ENCODE data around the gene LHPP. TPM values are rescaled to one million over a fixed set of nuclear protein-coding genes. Genes with fewer than 3 reads are reported as not detected.

LHPP gene
- total RNA-seq, 4 donors from 2014 or later: 34.2 to 76.7 (median 38.2) TPM

DNA sequence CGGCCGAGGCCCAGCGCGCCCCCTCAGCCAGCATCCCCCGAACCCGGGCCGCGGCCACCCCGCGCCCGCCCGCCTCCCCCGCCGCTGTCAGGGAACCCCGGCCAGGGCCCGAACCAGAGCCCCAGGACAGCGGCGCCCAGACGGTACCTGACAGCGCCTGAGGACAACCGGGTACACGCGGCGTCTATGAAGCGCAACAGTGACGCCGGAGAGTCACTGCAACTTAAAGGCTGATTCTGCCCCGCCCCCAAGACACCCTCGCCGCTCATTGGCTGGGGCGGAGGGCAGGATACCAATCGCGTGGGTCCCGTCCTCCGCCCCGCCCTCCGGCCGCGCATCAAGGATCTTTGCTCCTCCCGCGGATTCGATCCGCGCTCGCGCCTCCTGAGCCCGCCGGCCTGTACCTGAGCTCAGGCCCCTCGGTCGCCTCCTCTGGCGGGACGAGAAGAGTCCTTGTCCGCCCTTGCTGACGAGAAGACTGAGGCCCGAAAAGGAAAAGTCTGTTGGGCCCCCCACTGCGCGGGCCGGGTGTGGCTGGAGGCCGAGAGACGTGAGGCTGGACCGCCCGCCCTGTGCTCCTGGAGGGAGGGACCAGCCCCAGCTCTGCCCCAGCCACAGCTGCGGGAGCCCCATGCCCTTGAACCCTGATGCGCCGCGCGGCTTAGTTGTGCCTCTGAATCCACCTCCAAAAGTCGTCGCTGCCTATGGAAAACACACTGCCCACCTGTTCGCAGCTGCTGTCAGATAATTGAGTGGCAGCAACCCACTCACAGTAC lies 42.7 kb upstream of the LHPP start, which contains the start of gene OAT:
OAT (minus strand) TSS at position 198 of the 776 bp plus-strand sequence. CDS start 6,752 bp downstream, outside the sequence.
- Histone ChIP-seq H3K4me1 (peaks cover 0 to 43% (median 3%) of the 10 kb centered on the region in 4 donors), H3K27ac (peak within 1 kb of the TSS; percentile 85 to 99 (median 92)), H3K36me3 (no peaks in the 10 kb centered on the region), H3K9me3 (no peaks in the 10 kb centered on the region), H3K27me3 (no peaks in the 10 kb centered on the region), H3K4me3 (peak within 1 kb of the TSS; percentile 78 to 98 (median 82))
- peak; percentile 99 for DNase-seq
- peak; percentile 99 for TF ChIP-seq POLR2A (IDR thresholded peaks at IDR 0.05)
- TF ChIP-seq, protein P1, sequence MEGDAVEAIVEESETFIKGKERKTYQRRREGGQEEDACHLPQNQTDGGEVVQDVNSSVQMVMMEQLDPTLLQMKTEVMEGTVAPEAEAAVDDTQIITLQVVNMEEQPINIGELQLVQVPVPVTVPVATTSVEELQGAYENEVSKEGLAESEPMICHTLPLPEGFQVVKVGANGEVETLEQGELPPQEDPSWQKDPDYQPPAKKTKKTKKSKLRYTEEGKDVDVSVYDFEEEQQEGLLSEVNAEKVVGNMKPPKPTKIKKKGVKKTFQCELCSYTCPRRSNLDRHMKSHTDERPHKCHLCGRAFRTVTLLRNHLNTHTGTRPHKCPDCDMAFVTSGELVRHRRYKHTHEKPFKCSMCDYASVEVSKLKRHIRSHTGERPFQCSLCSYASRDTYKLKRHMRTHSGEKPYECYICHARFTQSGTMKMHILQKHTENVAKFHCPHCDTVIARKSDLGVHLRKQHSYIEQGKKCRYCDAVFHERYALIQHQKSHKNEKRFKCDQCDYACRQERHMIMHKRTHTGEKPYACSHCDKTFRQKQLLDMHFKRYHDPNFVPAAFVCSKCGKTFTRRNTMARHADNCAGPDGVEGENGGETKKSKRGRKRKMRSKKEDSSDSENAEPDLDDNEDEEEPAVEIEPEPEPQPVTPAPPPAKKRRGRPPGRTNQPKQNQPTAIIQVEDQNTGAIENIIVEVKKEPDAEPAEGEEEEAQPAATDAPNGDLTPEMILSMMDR (IDR thresholded peaks at IDR 0.05): peak in 3 of 6 experiments; percentile 25 to 43 (median 38)

DNA sequence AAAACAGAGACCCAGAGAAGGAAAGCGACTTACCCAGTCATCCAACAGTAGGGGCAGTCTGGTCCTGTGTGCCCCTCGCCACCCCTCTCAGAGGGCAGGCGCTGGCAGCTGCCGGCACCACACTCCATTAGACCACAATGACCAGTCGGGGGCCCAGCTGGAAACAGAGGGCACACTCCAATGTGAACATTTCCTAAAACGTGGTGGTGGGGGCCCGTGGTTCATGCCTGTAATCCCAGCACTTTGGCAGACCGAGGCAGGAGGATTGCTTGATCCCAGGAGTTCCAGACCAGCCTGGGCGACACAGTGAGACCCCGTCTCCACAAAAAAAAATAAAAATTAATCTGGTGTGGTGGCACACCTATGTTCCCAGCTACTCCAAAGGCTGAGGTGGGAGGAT lies 42.0 kb upstream of the LHPP start:
- Histone ChIP-seq H3K36me3 (no peaks in the 10 kb centered on the region), H3K4me1 (peaks cover 0 to 43% (median 3%) of the 10 kb centered on the region in 4 donors), H3K27ac (peak overlapping the region in 3 of 4 donors; percentile 89 to 99 (median 95)), H3K27me3 (no peaks in the 10 kb centered on the region), H3K4me3 (peak overlapping the region in 2 of 4 donors; percentile 83 to 98), H3K9me3 (no peaks in the 10 kb centered on the region)
- peak in 1 of 3 donors; percentile 15 for DNase-seq
- TF ChIP-seq POLR2A (IDR thresholded peaks at IDR 0.05): no peak
- TF ChIP-seq, protein P1 (IDR thresholded peaks at IDR 0.05): no peak

DNA sequence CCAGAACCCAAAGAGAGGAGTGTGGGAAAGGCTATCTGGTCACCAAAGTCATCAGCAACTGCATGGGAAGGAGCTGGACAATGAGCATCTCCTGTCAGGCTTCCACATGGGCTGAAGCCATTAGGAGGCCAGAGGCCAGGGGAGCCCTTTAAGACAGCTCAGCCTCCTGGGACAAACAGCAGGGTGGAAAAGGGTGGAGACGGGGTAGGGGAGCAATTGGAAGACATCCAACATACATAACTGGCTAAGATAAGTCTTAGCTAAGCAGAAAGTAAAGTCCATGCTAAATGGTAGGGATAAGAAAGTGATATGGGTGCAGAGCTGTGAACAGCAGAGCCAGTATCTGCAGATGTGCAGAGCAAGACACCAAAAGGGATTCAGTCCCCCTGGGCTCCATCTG lies 41.4 kb upstream of the LHPP start:
- H3K36me3 ChIP-seq: no peaks in the 10 kb centered on the region
- TF ChIP-seq, protein P1 (IDR thresholded peaks at IDR 0.05): no peak
- peak; percentile 22 to 62 for TF ChIP-seq POLR2A (IDR thresholded peaks at IDR 0.05)
- DNase-seq: peak; percentile 4 to 77 (median 69)
- H3K27me3 ChIP-seq: no peaks in the 10 kb centered on the region
- H3K9me3 ChIP-seq: no peaks in the 10 kb centered on the region
- H3K4me3 ChIP-seq: peak overlapping the region in 1 of 4 donors; percentile 98
- H3K27ac ChIP-seq: peak overlapping the region in 3 of 4 donors; percentile 89 to 99 (median 95)
- peaks cover 0 to 45% (median 3%) of the 10 kb centered on the region in 4 donors for H3K4me1 ChIP-seq

DNA sequence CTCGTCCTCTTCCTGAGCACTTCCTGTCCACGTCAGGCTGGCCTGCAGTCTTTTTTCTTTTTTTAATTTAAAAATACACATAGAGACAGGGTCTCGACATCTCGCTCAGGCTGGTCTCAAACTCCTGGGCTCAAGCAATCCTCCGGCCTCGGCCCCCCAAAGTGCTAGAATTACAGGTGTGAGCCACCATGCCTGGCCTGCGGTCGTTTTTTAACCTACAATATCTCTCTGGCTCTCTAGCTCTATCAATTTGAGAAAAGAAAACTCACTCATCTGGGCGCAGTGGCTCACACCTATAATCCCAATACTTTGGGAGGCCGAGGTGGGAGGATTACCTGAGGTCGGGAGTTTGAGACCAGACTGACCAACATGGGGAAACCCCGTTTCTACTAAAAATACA lies 38.9 kb upstream of the LHPP start:
- Histone ChIP-seq H3K9me3 (no peaks in the 10 kb centered on the region), H3K27ac (no peak overlapping the region), H3K4me3 (no peak overlapping the region), H3K36me3 (no peaks in the 10 kb centered on the region), H3K4me1 (peaks cover 0 to 35% (median 3%) of the 10 kb centered on the region in 4 donors), H3K27me3 (no peaks in the 10 kb centered on the region)
- TF ChIP-seq, protein P1 (IDR thresholded peaks at IDR 0.05): no peak
- no peak for TF ChIP-seq POLR2A (IDR thresholded peaks at IDR 0.05)
- peak in 1 of 3 donors; percentile 7 for DNase-seq

DNA sequence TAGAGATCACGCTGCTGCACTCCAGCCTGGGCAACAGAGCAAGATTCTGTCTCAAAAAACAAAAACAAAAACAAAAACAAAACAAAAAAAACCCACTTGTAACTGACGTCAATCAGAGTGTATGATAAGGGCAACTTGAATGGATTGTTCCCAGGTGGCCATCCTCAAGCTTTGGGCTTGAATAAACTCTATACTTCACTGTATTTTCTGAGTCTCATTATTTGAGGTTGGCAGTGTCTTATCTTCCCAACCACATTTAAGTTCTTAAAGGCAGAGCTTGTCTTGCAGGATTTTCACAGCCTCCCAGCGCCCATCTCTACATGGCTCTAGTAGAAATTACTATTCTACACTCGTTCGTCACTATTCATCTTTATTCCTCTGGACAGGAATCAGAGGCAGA lies 37.8 kb upstream of the LHPP start:
- no peak overlapping the region for H3K27ac ChIP-seq
- peaks cover 0 to 37% (median 3%) of the 10 kb centered on the region in 4 donors for H3K4me1 ChIP-seq
- DNase-seq: no peak
- H3K36me3 ChIP-seq: no peaks in the 10 kb centered on the region
- no peaks in the 10 kb centered on the region for H3K27me3 ChIP-seq
- TF ChIP-seq POLR2A (IDR thresholded peaks at IDR 0.05): no peak
- no peaks in the 10 kb centered on the region for H3K9me3 ChIP-seq
- no peak overlapping the region for H3K4me3 ChIP-seq

Data from Peyer's patch (tissue), 4 donors.